Measurements from ENCODE around the gene MAT1A.

DNA sequence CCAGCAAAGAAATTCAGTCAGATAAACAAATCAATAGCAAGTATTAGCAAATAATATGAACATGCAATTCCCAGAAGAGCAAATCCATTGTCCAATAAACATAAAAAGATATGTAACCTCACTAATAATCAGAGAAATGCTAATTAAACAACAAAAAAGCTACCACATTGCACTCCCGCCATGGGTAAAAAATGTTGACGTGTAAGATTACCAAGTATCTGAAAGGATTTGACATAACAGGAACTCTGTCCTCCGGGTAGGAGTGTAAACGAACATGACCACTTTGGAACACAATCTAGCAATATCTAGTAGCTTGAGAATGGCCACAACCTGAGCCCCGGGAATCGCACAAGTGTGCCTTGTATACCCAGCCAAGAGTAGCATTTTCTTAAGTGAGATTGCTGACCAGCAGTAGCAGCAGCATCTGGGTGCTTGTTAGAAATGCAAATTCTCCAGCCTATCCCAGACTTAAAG, 35.5 kb upstream of the MAT1A start:
- TF ChIP-seq, protein P1, sequence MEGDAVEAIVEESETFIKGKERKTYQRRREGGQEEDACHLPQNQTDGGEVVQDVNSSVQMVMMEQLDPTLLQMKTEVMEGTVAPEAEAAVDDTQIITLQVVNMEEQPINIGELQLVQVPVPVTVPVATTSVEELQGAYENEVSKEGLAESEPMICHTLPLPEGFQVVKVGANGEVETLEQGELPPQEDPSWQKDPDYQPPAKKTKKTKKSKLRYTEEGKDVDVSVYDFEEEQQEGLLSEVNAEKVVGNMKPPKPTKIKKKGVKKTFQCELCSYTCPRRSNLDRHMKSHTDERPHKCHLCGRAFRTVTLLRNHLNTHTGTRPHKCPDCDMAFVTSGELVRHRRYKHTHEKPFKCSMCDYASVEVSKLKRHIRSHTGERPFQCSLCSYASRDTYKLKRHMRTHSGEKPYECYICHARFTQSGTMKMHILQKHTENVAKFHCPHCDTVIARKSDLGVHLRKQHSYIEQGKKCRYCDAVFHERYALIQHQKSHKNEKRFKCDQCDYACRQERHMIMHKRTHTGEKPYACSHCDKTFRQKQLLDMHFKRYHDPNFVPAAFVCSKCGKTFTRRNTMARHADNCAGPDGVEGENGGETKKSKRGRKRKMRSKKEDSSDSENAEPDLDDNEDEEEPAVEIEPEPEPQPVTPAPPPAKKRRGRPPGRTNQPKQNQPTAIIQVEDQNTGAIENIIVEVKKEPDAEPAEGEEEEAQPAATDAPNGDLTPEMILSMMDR (conservative IDR thresholded peaks at IDR 0.05), result no peak
- TF ChIP-seq ZFX (IDR thresholded peaks at IDR 0.05), result no peak

Data from C4-2B (cell line).